ENCODE data around the gene DMGDH. TPM values are rescaled to one million over a fixed set of nuclear protein-coding genes. Genes with fewer than 3 reads are reported as not detected.

The DMGDH gene
- total RNA-seq, 1 experiment from 2014 or later, result 9.6 TPM

DNA sequence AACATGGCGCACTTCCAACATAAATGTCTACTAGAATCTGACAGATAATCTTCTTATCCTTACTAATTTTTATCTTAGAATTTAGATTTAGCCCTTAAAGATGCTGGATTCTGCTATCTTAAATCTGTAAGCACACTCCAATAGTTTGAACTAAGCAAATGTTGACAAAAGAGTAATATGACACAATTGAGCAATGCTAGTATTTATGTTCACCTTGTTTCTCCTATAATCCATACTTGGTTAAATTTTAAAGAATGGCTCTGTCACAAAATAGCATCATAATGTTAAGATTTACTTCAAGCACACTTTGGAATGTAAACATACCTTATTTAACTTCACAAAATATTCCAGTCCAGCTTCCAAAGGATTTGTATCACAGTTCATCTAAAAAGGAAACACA lies 45.5 kb downstream of the DMGDH start:
- in situ Hi-C loops (cut with HindIII; ENCODE audit: low pct_unique_long_range_greater_than_20kb, low sequenced_read_pairs), result no loop called here

DNA sequence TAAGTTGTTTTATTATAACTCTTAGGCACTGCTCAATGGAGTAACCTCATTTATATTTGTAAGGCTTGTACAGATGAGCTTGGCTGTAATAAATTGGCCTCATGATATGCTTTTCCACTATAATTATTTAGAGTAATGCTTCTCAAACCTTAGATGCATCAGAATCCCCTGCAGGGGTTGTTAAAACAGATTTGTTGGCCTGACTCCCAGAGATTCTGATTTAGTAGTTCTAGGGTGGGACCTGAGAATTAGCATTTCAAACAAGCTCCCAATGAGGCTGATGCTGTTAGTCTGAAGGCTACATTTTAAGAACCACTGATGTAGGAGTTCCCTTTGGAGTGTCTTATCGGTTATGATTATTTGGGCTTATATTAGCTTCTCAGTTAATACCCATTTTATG lies 46.1 kb downstream of the DMGDH start:
- no peak for DNase-seq (ENCODE audit: low read depth)
- in situ Hi-C loops (cut with HindIII; ENCODE audit: low pct_unique_long_range_greater_than_20kb, low sequenced_read_pairs), result no loop called here

More for the DNA sequence above, 45.5 kb downstream of the DMGDH start:
- no peak for DNase-seq (ENCODE audit: low read depth)

DNA sequence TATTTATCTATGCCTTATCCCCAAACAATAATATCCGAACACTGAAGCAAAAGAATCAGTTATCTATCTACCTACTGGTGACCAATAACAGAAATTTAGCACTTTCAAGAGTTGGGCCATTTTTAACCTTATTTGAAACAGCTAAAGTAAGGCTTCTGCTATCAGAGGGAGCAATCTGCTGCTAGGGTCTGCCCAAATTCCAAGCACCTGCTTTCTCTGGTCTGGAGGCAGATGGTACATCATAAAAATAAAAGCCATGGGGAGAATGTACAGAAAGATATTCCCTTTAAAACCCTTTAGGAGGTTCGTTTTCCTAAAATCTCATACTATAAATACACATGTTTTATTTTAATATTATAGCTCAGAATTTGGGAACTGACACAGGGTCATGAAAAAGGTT lies 46.7 kb downstream of the DMGDH start:
- DNase-seq (ENCODE audit: low read depth), result no peak
- in situ Hi-C loops (cut with HindIII; ENCODE audit: low pct_unique_long_range_greater_than_20kb, low sequenced_read_pairs), result no loop called here

DNA sequence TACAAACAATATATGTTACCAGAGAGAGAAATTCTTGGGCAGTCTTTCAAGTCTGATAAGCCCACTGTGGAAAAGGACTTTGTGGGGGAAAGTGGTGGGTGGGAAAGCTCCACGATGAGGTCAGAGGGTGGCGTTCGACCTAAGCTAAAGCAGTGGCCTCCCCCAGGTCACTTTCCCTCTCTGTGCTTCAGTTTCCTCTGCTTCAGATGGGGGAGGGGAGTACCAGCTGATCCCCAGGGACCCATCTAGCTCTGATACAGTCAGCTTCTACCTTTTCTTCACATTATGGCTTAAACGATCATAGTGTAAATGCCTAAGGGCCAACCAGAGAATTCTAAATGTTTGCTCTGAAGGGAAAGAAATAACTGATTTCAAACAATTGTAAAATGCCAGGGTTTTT lies 47.7 kb downstream of the DMGDH start:
- DNase-seq (ENCODE audit: low read depth), result no peak
- in situ Hi-C loops (cut with HindIII; ENCODE audit: low pct_unique_long_range_greater_than_20kb, low sequenced_read_pairs), result no loop called here

DNA sequence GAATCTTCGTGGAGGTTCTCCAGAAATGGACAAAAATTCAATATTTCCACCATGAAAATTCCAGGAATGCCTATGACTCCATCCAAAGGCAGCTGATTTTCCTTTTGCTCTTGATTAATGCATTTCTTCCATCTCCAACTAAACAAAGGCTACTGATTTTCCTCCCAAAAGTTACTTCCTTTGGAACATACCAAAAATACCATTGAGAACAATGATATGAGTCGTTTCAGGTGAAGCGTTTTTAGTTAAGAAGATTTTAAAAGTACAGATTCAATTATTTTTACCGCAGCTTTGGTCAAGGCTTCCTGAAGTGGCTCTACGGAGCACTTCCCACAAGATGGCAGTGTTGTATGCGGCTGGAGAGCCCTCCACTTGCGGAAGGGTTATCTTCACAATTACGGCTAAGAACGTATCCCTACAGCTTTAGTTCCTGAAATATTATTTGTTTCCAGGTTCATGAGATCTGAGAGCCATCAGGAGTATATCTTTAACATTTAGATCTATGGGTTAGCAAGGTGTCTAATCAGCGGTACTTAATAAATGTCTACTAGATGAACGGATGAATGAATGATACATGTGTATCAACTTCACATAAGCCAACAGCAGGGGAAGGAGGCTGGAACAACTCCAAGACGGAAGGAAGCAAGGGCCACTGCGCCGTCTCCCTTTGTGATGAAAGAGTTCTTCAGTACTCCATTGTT lies 48.5 kb downstream of the DMGDH start:
- DNase-seq (ENCODE audit: low read depth), result peak; percentile 44
- in situ Hi-C loops (cut with HindIII; ENCODE audit: low pct_unique_long_range_greater_than_20kb, low sequenced_read_pairs), result no loop called here

DNA sequence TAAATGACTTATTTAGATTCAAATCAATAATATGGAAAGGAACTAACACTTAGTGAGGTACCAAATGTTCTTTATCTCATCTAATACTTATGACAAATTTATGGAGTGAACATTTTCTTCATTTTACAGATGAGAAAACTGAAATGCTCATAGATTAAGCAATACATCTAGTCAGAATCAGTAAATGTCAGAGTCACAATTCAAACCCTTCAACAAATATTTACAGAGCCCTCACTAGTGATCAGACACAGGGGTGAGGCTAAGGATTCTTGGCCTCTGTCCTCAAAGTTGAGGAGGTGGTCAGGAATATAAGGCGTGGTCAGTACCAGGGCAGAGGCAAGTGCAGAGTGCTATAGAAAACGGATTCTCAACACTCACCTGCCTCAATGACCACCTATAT lies 54.8 kb downstream of the DMGDH start:
- in situ Hi-C loops (cut with HindIII; ENCODE audit: low pct_unique_long_range_greater_than_20kb, low sequenced_read_pairs), result no loop called here
- no peak for DNase-seq (ENCODE audit: low read depth)

DNA sequence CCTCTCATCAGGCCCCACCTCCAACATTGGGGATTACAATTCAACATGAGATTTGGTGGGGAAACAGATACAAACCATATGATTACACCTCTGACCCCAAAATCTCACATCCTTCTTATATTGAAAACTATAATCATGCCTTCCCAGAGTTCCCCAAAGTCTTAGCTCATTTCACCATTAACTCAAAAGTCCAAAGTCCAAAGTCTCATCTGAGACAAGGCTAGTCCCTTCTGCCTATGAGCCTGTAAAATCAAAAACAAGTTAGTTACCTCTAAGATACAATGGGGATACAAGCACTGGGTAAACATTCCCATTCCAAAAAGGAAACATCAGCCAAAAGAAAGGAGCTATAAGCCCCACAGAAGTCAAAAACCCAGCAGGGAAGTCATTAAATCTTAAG lies 57.6 kb downstream of the DMGDH start:
- in situ Hi-C loops (cut with HindIII; ENCODE audit: low pct_unique_long_range_greater_than_20kb, low sequenced_read_pairs), result no loop called here
- DNase-seq (ENCODE audit: low read depth), result no peak

DNA sequence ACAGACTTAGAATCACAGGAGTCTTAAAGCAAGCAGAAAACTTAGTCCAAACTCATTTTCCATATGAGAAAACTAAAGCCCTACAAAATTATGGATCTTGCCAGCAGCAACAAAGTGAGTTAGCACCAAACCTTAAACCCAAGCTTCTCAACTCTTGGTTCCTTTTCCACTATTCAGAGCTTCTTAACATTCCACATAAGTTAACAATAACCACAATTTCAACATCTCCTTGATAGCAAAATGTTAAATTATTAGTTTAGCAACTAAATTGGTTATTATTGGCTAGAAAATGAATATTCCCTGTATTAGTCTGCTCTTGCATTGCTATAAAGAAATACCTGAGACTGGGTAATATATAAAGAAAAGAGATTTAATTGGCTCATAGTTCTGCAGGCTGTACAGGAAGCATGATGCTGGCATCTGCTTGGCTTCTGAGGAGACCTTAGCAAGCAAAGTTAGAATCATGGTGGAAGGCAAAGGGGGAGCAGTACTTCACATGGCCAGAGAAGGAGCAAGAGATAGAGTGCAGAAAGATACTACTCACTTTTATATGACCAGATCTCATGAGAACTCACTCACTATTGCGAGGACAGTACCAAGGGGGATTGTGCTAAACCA lies 58.1 kb downstream of the DMGDH start:
- no peak for DNase-seq (ENCODE audit: low read depth)
- in situ Hi-C loops (cut with HindIII; ENCODE audit: low pct_unique_long_range_greater_than_20kb, low sequenced_read_pairs), result no loop called here

DNA sequence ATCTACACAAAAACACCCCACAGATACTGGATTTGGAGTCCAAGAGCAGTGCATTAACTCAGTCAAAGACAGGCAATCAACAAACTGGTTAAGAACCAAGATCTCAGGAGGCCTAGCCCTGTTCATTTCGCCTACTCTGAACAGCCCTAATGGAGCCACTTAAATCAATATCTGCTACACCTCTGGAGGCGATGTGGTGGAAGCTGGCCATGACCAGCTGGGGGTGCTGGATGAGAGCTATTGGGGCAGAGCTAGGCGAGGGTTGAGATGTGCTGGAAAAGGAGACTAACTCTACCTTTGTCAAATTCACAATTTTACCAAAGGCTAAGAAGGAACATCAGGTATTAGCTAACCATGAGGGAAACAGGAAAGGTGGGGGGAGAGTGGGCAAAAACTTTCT lies 61.1 kb downstream of the DMGDH start:
- in situ Hi-C loops (cut with HindIII; ENCODE audit: low pct_unique_long_range_greater_than_20kb, low sequenced_read_pairs), result no loop called here

DNA sequence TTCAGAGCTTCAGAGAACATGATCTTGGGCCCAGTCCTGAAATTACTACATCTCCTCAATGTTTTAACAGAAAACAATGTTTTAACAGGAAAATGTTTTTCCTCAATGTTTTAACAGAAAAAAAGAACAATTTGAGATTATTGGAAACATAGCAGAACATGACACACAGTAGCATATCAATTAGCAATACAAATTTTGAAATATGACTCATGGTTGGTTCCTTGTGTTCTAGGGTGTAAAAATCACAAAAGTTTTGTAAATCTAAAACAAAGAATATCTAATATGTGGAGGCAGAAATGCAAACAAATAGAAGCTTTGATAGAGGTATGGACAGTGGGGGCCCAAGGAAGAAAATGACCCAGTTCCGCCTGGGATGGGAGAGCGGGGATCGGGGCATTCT lies 61.6 kb downstream of the DMGDH start:
- DNase-seq (ENCODE audit: low read depth), result no peak
- in situ Hi-C loops (cut with HindIII; ENCODE audit: low pct_unique_long_range_greater_than_20kb, low sequenced_read_pairs), result no loop called here

More for the DNA sequence above, 61.1 kb downstream of the DMGDH start:
- no peak for DNase-seq (ENCODE audit: low read depth)

DNA sequence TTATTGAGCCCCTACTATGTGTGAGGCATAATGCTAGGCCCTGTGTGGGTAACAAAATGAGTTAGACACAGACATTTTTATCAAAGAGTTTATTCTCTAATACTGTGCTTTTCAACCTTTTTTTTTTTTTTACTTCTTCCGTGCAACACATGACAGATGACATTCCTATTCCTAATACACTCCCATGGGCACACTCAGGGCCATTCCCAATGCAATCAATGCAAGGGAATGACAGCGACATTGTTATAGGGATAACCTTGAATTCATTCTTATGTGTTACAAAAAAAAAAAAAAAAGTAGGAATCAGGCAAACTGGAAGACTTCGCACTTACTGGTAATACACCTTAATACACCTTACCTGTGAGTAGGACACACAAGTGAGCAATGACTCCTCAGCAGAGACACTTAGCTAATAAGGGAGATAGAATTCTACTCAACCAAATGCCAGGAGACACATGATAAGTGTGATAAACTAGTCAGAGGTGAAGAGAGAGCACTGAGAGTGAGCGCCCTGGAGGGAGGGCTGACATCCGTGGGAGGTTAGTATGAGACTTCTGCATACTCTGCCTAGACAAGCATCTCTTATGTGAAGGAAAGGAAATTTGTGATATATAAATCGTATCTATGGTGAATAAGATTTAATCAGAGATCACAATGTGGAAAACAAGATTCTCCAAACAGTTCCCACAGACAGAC lies 63.4 kb downstream of the DMGDH start:
- no peak for DNase-seq (ENCODE audit: low read depth)
- in situ Hi-C loops (cut with HindIII; ENCODE audit: low pct_unique_long_range_greater_than_20kb, low sequenced_read_pairs), result no loop called here

DNA sequence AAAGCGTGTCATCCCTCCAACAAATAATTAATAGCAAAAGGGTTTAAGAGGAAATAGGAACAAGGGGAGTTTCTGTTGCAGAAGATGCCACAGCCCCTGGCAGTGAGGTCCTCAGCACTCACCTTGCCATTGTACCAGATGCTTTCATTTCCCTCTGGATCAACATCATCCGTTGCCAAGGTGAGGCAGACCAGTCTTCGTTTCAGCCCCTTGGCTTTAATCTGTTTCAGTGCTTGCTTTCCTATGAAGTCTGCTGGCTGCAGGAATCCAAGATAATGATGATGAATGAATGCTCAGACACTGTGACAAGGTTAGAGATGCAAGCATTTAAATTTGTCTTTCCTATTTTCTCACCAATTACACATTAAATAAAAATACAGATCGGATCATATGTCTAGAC lies 64.3 kb downstream of the DMGDH start:
- DNase-seq (ENCODE audit: low read depth), result no peak
- in situ Hi-C loops (cut with HindIII; ENCODE audit: low pct_unique_long_range_greater_than_20kb, low sequenced_read_pairs), result no loop called here

DNA sequence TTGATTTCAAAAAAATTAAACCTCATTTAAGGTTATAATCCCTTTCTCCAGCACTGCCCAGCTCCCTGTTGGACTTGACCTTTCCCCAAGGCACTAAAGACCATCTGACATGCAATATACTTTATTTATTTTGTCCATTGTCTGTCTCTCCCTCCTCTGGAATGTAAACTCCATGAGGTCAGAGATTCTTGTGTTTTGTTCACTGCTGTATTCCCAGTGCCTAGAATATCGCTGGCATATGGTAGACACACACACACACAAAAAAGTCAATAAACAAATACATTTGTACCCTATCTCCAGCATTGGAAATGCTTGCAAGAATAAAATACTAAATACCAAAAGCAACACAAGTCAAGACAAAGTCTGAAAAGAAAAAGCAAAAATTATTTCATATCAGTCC lies 67.1 kb downstream of the DMGDH start:
- DNase-seq (ENCODE audit: low read depth), result no peak
- in situ Hi-C loops (cut with HindIII; ENCODE audit: low pct_unique_long_range_greater_than_20kb, low sequenced_read_pairs), result no loop called here

DNA sequence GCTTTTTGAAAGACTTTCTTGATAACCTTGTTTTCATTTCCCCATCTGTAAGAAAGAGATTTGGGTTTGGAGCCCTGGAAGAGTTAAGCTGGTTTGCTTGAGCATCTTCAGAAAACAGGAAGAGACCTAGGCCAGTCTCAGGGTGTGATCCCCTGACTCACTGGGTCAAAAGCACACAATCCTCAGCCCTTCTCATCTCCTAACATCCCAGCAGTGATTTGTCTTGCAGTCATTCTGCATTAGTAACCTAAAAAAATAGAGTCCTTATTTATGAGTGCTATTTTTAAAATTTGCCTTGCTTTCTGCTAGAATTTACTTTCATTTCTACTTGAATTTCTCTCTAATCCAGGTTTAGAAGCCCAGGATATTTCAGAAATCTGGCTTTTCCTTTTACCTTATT lies 68.0 kb downstream of the DMGDH start:
- no peak for DNase-seq (ENCODE audit: low read depth)
- in situ Hi-C loops (cut with HindIII; ENCODE audit: low pct_unique_long_range_greater_than_20kb, low sequenced_read_pairs), result no loop called here

DNA sequence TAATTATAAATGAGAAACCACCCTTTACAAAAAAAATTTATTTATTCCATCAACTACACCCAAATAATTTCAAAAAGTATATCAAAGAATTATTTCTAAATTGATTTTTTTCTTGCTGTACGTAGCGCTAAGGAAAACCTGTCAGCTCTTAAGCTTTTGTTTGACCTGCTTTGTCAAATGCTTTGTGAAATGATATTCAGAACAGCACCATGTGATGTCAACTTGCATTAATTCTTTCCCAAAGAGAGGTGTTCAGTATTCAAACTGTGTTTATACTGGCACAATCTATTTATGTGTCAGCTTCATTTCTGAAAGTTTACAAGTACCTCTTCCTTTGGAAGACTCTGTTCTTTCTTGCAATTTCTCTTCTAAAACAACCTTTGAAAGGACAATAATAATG lies 72.4 kb downstream of the DMGDH start:
- in situ Hi-C loops (cut with HindIII; ENCODE audit: low pct_unique_long_range_greater_than_20kb, low sequenced_read_pairs), result no loop called here
- no peak for DNase-seq (ENCODE audit: low read depth)

DNA sequence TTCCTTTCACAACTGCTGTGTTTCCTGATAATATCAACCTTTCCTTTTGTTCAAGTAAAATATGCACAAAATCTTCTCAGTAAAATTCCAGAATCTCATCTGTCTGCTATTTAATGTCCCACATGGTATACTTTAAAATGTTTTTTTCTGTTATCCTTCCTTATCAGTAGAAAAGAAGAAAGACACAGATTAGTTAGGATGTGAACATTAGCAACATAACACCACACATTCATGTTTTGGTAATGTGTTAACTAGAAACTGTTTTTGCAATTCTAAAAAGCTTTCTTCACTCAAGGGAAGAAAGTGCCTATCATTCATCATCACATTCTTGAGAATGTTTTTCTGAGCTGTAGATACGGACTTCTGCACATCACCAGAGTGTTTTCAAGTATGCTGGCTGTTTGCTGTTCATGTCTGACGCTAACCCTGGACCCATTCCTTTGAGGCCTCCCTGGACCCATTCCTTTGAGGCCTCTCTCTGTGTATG lies 73.9 kb downstream of the DMGDH start:
- in situ Hi-C loops (cut with HindIII; ENCODE audit: low pct_unique_long_range_greater_than_20kb, low sequenced_read_pairs), result no loop called here
- no peak for DNase-seq (ENCODE audit: low read depth)

DNA sequence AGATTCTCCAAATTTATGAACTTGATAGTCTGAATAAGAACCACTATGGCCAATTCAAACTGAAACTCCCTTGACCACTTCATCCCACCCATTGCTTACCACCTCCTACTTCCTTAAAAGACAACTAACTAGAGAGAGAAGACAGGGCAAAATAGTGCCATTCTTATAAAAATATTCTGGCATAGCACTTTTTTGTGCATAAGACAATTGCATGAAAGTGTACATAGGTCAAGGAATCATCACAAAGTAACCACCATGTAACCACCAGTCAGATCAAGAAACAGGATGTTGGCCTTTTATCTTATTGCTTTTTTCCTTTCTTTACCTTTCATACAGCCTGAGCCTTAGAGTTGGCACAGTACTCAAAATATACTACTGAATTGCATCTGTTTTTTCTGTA lies 76.3 kb downstream of the DMGDH start:
- in situ Hi-C loops (cut with HindIII; ENCODE audit: low pct_unique_long_range_greater_than_20kb, low sequenced_read_pairs), result no loop called here
- no peak for DNase-seq (ENCODE audit: low read depth)

DNA sequence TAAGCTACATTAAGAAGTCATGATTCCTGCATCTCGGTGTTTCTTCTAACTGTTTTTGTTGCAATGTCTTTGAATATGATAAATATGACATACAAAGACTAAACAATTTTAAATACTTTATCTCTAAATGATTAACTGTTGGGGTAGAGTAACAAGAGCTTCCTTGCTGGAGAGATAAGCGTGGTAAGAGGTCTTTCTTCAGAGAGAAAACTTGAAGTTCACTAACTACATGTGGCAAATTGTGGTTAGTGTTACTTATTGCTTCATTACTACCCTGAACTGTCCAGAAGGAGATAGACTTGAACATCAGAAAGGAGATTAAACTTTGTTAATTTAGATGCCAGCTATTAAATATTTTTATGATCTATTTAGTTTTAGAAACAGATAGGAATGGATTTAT lies 77.3 kb downstream of the DMGDH start:
- in situ Hi-C loops (cut with HindIII; ENCODE audit: low pct_unique_long_range_greater_than_20kb, low sequenced_read_pairs), result no loop called here
- DNase-seq (ENCODE audit: low read depth), result no peak

DNA sequence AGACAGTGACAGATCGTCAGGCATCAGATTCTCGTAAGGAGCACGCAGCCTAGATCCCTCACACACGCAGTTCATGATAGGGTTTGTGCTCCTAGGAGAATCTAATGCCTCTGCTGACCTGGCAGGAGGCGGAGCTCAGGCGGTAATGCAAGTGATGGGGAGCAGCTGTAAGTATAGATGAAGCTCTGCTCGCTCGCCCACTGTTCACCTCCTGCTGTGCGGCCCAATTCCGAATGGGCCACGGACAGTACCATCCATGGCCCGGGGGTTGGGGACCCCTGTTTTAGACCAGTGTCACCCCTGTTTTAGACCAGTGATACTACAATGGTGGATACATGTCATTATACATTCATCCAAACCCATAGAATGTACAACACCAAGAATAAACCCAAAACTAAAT lies 80.4 kb downstream of the DMGDH start:
- in situ Hi-C loops (cut with HindIII; ENCODE audit: low pct_unique_long_range_greater_than_20kb, low sequenced_read_pairs), result no loop called here
- no peak for DNase-seq (ENCODE audit: low read depth)
